Small intestine (tissue), 7 donors: Measurements from ENCODE around the gene SH3PXD2B. TPM values are rescaled to one million over a fixed set of nuclear protein-coding genes. Genes with fewer than 3 reads are reported as not detected.
A peak's percentile ranks its signal among the peaks of the same experiment; 100 is the strongest.

Source experiments
- DNase-seq, 2 donors: peaks; one replicate each; pipeline versions ENCODE4 v3.0.0 to v3.0.0-alpha.2; 2013
- FAIRE-seq: peaks from 2 replicates; lab custom pipeline; 2012; peaks lifted over from hg19 to GRCh38; lab: Jason Lieb, UNC
- H3K27ac ChIP-seq, 3 donors: one replicate each; pipeline ENCODE4 v1.5.1; 2013; ENCODE audit warnings: low read length in 2 of 3, mild to moderate bottlenecking in 2 of 3, control low read depth in 1 of 3, inconsistent platforms in 1 of 3, low read depth in 1 of 3, moderate library complexity in 1 of 3
- H3K27me3 ChIP-seq, 3 donors: one replicate each; pipeline ENCODE4 v1.6.1; 2013; ENCODE audit warnings: low read length in 3 of 3, inconsistent platforms in 1 of 3; ENCODE audit not compliant: control insufficient read depth in 3 of 3, insufficient read depth in 3 of 3
- H3K36me3 ChIP-seq, 3 donors: one replicate each; pipeline ENCODE4 v1.6.1; 2013; ENCODE audit warnings: low read length in 3 of 3, inconsistent platforms in 1 of 3, low read depth in 1 of 3, mild to moderate bottlenecking in 1 of 3, moderate library complexity in 1 of 3; ENCODE audit not compliant: control insufficient read depth in 3 of 3, insufficient read depth in 2 of 3
- H3K4me1 ChIP-seq, 3 donors: one replicate each; pipeline ENCODE4 v1.6.1; 2013; ENCODE audit warnings: low read length in 2 of 3, inconsistent platforms in 1 of 3, low read depth in 1 of 3, mild to moderate bottlenecking in 1 of 3, moderate library complexity in 1 of 3; ENCODE audit not compliant: control insufficient read depth in 3 of 3, insufficient read depth in 2 of 3
- H3K4me3 ChIP-seq, 3 donors: one replicate each; pipeline ENCODE4 v1.5.1; 2013; ENCODE audit warnings: low read length in 3 of 3, control low read depth in 1 of 3, inconsistent platforms in 1 of 3, low read depth in 1 of 3, mild to moderate bottlenecking in 1 of 3, moderate library complexity in 1 of 3
- H3K9me3 ChIP-seq, 2 donors: one replicate each; pipeline ENCODE4 v1.6.1; 2013; ENCODE audit warnings: low read depth in 1 of 2, low read length in 1 of 2; ENCODE audit not compliant: control insufficient read depth in 2 of 2, insufficient read depth in 1 of 2
- WGBS, 3 donors: extraction: QIAGEN DNeasy Blood & Tissue Kit; methylation state at CpG; one replicate each; pipeline ENCODE4 v1.1.7; 2013; 5-methylcytosine and 5-hydroxymethylcytosine counted together
- polyA plus RNA-seq, 4 donors: library from polyadenylated mRNA; stranded (reverse) in 3 of 4; unstranded in 1 of 4; fragments of 200-250 nt in 3 of 4; fragments of 120-200 nt in 1 of 4; gene quantifications; one replicate each; pipeline versions ENCODE4 v1.2.1 to v1.2.3, GENCODE V29; 2013
- donor health status: healthy with polysubstance abuse.
- donor health status: control.
- donor health status: control.
- donor health status: Bipolar disorder and iron deficiency.
- donor health status: healthy.

Gene SH3PXD2B
- polyA plus RNA-seq, 4 donors = 1.1 to 11.9 (median 6.5) TPM

DNA sequence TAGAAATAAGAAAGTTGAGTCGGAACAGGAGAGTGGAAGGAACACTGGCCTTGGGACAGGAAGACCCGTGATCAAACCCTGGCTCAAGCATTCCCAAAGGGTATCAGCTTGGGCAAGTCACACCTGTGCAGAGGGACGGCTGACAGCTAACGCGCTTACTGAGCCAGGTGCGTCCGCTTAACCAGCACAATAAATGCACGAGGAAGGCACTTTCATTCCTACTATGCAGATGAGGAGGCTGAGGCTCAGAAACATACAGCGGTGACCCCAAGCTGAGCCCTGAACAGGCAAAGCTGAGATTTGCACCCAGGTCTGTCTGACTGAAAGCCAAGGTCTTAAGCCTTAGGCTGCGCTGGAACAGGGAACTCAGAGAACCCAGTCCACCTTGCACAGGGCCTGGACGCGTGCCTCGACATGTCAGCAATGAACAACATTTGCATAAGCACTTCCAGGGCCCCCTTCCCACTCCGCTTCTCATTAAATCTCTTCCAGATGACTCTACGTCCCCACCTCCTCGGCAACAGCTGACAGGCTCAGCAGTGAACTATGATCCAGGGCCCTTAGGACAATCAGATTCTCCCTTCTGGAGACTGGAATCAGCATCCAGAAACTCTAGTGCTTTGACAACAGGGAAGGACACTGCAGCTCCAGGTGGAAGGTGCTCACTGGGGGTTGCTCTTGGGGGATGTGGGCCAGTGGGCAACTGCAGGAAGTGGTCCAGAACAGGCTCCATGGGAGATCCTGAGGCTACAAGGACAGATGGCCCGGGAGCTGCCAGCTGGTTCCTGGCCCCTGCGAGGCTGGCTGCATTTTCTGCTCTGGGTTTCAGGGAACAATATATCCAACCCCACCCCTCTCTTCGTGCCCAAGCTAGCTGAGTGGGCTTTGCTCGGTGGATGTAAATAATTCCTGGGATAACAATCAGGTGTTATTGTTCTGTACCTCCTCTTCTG is 35.2 kb downstream of the SH3PXD2B start:
- no peak for FAIRE-seq
- Histone ChIP-seq H3K27me3 (no peaks in the 10 kb centered on the region), H3K36me3 (peaks cover 0 to 30% (median 0%) of the 10 kb centered on the region in 3 donors), H3K4me1 (peaks cover 4 to 42% (median 12%) of the 10 kb centered on the region in 3 donors), H3K27ac (peak overlapping the region; percentile 26 to 92 (median 75)), H3K9me3 (no peaks in the 10 kb centered on the region), H3K4me3 (no peak overlapping the region)
- peak; percentile 30 to 61 for DNase-seq
- WGBS, 3 donors = 71 to 75% (median 71%) methylated on average over 20 of the region's 20 CpGs

DNA sequence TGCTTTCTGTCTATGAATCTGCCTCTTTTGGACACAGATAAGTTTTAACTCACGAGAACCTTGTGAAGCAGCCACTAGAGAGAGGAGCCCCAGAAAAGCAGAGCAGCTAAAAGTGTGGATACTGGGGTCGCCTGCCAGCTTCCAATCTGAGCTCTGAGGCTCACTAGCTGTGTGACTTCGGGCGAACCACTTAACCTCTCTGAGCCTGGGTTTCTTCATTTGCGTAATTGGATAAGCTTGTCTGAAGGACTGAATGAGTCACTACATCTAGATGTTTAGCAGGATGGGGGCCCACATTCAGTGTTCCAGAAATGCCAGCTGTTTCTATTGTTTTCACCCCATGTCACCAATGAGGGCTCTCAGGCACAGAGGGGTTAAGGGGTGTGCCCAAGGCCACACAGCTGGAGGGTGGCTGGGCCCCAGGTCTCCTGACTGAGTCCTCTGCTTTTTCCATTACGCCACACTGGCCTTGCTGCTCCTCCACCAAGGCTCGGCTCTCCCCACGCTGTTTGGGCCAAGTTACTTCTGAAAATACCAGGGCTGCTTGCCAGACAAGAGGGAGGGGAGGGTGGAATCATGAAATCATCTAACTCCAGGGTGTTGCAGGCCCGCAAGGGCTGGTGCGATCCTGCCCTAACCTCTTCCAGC is 36.2 kb downstream of the SH3PXD2B start:
- peaks cover 4 to 44% (median 12%) of the 10 kb centered on the region in 3 donors for H3K4me1 ChIP-seq
- H3K9me3 ChIP-seq = no peaks in the 10 kb centered on the region
- FAIRE-seq = no peak
- H3K36me3 ChIP-seq = peaks cover 0 to 28% (median 0%) of the 10 kb centered on the region in 3 donors
- peak overlapping the region in 2 of 3 donors; percentile 75 to 92 for H3K27ac ChIP-seq
- H3K4me3 ChIP-seq = no peak overlapping the region
- WGBS, 3 donors = 52 to 76% (median 63%) methylated on average over 10 of the region's 10 CpGs
- peak in 1 of 2 donors; percentile 60 for DNase-seq
- no peaks in the 10 kb centered on the region for H3K27me3 ChIP-seq

DNA sequence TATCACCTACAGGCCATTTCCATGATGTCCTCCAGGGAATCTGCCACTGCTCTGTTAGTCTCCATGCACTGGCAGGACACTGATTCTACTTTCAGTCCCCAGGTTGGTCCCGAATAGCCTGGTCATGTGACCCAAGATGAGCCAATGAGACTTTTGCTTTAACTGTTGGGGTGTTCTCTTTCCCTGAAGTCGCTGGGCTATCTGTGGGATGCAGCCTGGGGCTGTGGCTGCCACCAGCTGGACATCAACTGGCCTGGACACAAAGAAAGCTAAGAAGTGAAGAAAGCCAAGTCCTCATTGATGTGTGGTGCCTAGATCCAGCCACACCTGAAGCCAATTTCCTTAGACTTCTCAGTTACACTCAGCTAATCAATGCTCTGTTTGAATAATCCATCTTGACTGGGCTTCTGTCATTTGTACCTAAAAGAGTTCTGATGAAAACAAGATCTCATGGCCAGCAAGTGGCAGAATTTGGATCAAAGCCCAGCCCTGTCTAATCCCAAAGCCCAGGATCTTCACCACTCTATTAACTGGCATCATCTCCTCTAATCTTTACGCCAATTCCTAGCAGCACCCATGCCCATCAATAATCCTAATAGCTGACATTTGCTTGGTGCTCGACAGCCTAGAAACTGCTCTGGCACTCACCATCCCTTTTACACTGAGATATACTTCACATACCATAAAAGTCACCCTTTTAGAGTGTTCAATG is 37.0 kb downstream of the SH3PXD2B start:
- H3K36me3 ChIP-seq = peaks cover 0 to 23% (median 0%) of the 10 kb centered on the region in 3 donors
- DNase-seq (no peak), FAIRE-seq (no peak)
- no peaks in the 10 kb centered on the region for H3K9me3 ChIP-seq
- H3K4me1 ChIP-seq = peaks cover 4 to 46% (median 12%) of the 10 kb centered on the region in 3 donors
- no peaks in the 10 kb centered on the region for H3K27me3 ChIP-seq
- 79 to 89% (median 84%) methylated on average over 4 of the region's 4 CpGs for WGBS, 3 donors
- peak overlapping the region in 2 of 3 donors; percentile 47 to 65 for H3K27ac ChIP-seq
- no peak overlapping the region for H3K4me3 ChIP-seq

DNA sequence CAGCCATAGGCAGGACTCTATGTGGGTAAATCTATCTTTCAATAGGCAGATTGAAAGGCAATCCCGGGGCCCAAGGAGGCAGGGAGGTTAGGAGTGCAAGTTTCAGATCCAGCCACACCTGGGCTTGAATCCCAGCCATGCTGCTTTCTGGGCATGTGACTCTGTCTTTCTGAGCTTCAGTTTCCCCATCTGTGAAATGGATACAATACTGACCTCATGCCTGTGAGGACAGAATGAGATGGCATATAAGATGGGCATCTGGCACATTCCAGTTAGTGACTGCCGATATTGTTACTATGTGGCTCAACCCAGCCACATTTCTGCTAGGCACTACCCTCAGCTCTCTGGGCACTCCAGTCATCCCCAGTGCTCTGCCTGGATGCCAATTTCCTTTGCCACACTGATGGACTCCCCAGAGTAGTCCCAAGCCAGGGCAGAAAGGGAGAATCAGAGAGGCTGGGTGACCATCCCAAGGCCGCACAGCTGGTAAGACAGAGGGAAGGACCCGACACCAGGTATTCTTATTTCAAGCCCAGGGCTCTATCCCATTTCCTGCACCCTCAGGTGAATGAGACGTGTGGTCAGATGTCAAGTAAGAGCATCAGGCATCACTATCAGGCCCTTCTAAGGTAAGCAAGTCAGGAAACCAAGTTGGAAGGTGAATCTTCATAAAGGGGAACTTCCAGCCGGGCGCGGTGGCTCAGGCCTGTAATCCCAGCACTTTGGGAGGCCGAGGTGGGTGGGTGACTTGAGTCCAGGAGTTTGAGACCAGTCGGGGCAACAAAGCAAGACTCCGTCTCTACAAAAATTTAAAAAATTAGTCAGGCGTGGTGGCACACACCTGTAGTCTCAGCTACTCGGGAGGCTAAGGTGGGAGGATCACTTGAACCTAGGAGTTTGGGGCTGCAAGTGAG is 38.7 kb downstream of the SH3PXD2B start:
- 91 to 94% (median 92%) methylated on average over 13 of the region's 13 CpGs for WGBS, 3 donors
- FAIRE-seq = no peak
- Histone ChIP-seq H3K27me3 (no peaks in the 10 kb centered on the region), H3K9me3 (no peaks in the 10 kb centered on the region), H3K4me3 (no peak overlapping the region), H3K36me3 (peaks cover 0 to 17% (median 0%) of the 10 kb centered on the region in 3 donors), H3K4me1 (peaks cover 2 to 40% (median 8%) of the 10 kb centered on the region in 3 donors), H3K27ac (peak overlapping the region in 1 of 3 donors; percentile 26)
- DNase-seq = no peak

DNA sequence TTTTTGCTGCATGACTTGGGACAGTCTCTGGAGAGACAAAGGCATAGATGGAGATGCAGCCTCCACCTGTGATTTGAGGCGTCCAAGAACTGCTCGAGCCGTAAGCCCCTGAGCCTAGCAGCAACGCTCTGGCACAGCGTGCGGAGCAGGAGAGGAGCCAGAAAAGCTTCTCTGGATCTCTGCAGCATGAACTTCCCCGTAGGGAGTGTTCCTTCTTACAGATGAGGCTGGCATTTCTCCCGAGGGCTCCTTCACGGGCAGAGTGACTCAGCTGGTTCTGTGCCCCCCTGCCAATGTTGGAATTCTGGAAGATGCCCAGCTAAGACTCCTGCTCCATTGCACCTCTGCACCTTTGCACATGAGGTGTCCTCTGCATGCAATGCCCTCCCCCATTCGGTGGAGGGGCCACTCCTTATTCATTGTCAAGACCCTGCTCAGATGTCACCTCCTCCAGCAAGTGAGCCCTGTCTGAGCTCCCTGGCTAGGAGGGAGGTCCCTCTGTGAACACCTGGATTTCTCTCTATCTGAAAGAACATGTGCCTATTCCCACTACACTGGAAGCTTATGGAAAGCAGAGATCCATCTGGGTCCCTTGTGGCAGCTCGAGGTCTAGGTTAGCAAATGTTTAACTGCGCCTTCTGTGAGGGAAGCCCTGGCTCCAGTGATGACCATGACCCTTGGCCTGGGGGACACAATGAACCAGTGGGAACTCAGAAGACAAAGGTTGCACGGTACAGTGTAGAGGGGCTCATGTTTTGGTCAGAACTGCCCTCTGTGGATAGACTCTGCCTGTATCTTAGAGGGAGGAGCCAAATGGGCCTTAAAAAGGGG is 39.6 kb downstream of the SH3PXD2B start:
- H3K36me3 ChIP-seq = peaks cover 0 to 17% (median 0%) of the 10 kb centered on the region in 3 donors
- peak overlapping the region in 1 of 3 donors; percentile 26 for H3K27ac ChIP-seq
- peak; percentile 15 to 66 for DNase-seq
- peaks cover 2 to 36% (median 6%) of the 10 kb centered on the region in 3 donors for H3K4me1 ChIP-seq
- no peaks in the 10 kb centered on the region for H3K27me3 ChIP-seq
- 56 to 64% (median 62%) methylated on average over 13 of the region's 13 CpGs for WGBS, 3 donors
- no peaks in the 10 kb centered on the region for H3K9me3 ChIP-seq
- no peak overlapping the region for H3K4me3 ChIP-seq
- no peak for FAIRE-seq

DNA sequence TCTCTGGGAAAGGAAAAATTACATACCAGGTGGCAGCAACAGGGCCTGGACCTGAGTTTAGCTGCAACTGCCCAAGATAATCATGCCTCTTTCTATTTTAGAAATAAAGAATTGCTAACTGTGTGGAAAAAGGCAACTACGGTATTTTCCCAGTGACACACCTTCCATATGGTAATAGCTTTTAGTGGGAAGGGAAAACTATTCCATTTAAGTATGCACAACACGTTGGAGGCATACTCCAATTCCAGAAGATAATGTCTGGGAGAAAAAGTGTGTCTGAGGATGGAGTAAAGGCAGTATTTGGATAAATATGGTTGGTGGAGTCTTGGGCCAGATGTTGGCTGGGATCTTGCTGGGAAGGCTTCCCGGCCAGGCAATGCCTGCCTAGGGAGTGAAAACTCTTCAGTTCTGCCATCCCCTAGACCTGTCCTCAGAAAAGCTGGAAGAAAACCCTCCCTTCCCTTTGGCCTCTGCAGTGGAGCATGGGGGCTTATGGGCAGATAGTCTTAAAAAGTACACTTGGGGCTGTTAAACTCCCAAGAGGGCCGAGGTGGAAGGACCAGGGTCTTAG is 40.6 kb downstream of the SH3PXD2B start:
- 77 to 85% (median 80%) methylated on average over 4 of the region's 4 CpGs for WGBS, 3 donors
- H3K27ac ChIP-seq = peak overlapping the region in 1 of 3 donors; percentile 71
- FAIRE-seq = no peak

More for the DNA sequence above, 40.6 kb downstream of the SH3PXD2B start:
- Histone ChIP-seq H3K9me3 (no peaks in the 10 kb centered on the region), H3K4me3 (no peak overlapping the region), H3K36me3 (peaks cover 0 to 12% (median 0%) of the 10 kb centered on the region in 3 donors), H3K27me3 (no peaks in the 10 kb centered on the region), H3K4me1 (peaks cover 0 to 25% (median 0%) of the 10 kb centered on the region in 3 donors)
- DNase-seq = no peak
